PC-9 (cell line): Measurements from ENCODE around the gene CXCR1.
"Not testable (repeated sequence)": the region's sequence is repeated elsewhere in the genome, so short reads cannot be mapped to it uniquely, and the experiment has no call there.

Experiments used
- CTCF ChIP-seq: fragments of 200-600 bp; sonication (generic); conservative IDR thresholded peaks from 2 replicates; pipeline ENCODE4 v1.6.1; 2017; ENCODE audit warnings: mixed run types, antibody characterized with exemption, mild to moderate bottlenecking, moderate library complexity
- EZH2 ChIP-seq: fragments of 200-600 bp; sonication (generic); IDR thresholded peaks from 2 replicates; pipeline ENCODE4 v1.8.0; 2017; ENCODE audit warnings: antibody characterized with exemption, low read depth

GRCh38 chr2:218171744-218172143 is 5.0 kb upstream of the CXCR1 start:
- TF ChIP-seq CTCF, EZH2: not testable (repeated sequence)
